Measurements from ENCODE around the gene PA2G4. TPM values are rescaled to one million over a fixed set of nuclear protein-coding genes. Genes with fewer than 3 reads are reported as not detected.

Gene PA2G4
- total RNA-seq, 1 experiment from 2014 or later, result 233 TPM

DNA sequence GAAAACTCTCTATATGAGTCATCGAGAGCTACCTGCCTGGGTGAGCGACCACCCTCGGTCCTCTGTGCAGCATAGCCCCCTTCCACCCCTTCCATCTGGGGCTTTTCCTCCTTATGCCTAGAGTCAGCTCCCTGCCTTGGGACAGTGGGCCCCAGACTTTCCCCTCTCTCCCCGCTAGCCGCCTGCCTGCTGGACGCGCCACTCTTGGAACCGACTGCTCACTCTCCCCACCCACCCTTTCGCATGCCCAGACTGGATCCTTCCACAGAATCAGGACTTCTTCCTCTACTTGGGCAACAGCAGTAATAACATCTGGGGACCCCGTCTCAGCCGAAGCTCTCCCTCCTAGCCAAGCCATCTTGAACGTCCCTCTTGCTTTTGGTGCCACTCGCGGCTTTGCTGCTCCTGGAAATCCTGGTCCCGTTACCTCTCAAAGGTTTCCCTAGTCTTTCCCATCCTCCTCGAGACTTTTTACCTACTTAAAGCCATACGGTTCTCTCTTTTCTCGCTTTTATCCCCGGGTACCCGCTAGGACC, 24.4 kb downstream of the PA2G4 start:
- no peaks in the 10 kb centered on the region for H3K27me3 Mint-ChIP-seq (ENCODE audit: unreplicated experiment)
- no peaks in the 10 kb centered on the region for H3K9me3 Mint-ChIP-seq (ENCODE audit: low read depth, unreplicated experiment)
- no peak for TF ChIP-seq CTCF (IDR thresholded peaks at IDR 0.05; ENCODE audit: unreplicated experiment)
- no TSS peak for BruUV-seq (replicated peaks)
- H3K4me3 Mint-ChIP-seq (ENCODE audit: low read depth, unreplicated experiment), result peak overlapping the region; percentile 98
- DNase-seq, result no peak
- H3K36me3 Mint-ChIP-seq (ENCODE audit: insufficient read depth, unreplicated experiment), result peaks cover 62% of the 10 kb centered on the region
- peak overlapping the region; percentile 72 for H3K27ac Mint-ChIP-seq (ENCODE audit: unreplicated experiment)
- CTCF ChIA-PET, result interaction anchor here (0.6 to 4.8 kb wide), 11 partner anchors 10 to 1012 kb away, joined by 3 to 25 read pairs (median 4); partner anchors contain the start of genes ANKRD52, MYL6B, RNF41 and SMARCC2
- intact Hi-C loops (cut with micrococcal nuclease; ENCODE audit: unreplicated experiment), result loop anchor here (10.0 kb wide), 1 partner anchor 336 kb away; the partner anchor contains the start of gene SPRYD4
- peaks cover 35% of the 10 kb centered on the region for H3K4me1 Mint-ChIP-seq (ENCODE audit: low read depth, unreplicated experiment)

DNA sequence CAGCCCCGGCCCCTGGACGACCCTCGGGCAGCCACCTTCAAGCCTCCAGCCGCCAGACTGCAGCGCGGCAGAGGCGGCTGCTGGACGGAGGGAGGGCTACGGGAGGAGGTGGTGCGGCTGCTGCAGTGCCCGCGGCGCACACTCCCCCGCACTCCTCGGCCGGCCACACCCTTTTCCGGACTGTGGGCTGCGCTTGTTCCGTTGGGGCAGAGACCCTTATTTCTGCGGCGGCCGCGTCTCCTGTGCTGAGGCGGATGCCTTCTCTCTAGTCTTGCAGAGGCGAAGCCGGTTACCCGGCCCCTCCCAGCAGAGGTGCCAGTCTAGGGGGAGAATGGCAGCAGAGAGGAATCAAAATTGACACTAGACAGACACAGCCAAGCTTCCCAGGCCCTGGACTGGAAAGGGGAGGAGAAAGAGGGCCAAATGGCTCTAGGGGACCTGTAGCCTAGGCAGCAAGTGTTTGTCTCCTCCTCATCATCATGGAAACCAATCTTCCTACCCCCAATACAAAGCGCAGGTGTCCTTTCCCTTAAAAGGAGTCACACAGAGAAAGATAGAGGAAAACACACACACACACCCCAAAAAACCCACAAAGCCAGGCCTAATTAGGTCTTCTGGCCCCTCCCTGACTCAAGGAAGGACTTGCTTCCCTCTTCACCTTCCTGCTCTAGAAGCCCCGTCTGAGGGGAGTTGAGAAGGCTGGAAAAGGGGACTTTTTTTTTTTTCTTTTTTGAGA, 25.0 kb downstream of the PA2G4 start:
- no peaks in the 10 kb centered on the region for H3K27me3 Mint-ChIP-seq (ENCODE audit: unreplicated experiment)
- peaks cover 35% of the 10 kb centered on the region for H3K4me1 Mint-ChIP-seq (ENCODE audit: low read depth, unreplicated experiment)
- peak overlapping the region; percentile 98 for H3K4me3 Mint-ChIP-seq (ENCODE audit: low read depth, unreplicated experiment)
- CTCF ChIA-PET, result interaction anchor here (0.6 to 4.8 kb wide), 4 partner anchors 22 to 1012 kb away, joined by 3 to 25 read pairs (median 12); partner anchors contain the start of genes RNF41 and SMARCC2
- H3K9me3 Mint-ChIP-seq (ENCODE audit: low read depth, unreplicated experiment), result no peaks in the 10 kb centered on the region
- DNase-seq, result peak; percentile 56
- no peak for TF ChIP-seq CTCF (IDR thresholded peaks at IDR 0.05; ENCODE audit: unreplicated experiment)
- peak overlapping the region; percentile 72 for H3K27ac Mint-ChIP-seq (ENCODE audit: unreplicated experiment)
- BruUV-seq (replicated peaks), result no TSS peak
- H3K36me3 Mint-ChIP-seq (ENCODE audit: insufficient read depth, unreplicated experiment), result peaks cover 61% of the 10 kb centered on the region
- intact Hi-C loops (cut with micrococcal nuclease; ENCODE audit: unreplicated experiment), result loop anchor here (10.0 kb wide), 1 partner anchor 335 kb away; the partner anchor contains the start of gene SPRYD4

GRCh38 chr12:56129942-56130495, 25.7 kb downstream of the PA2G4 start:
- no peaks in the 10 kb centered on the region for H3K9me3 Mint-ChIP-seq (ENCODE audit: low read depth, unreplicated experiment)
- CTCF ChIA-PET, result interaction anchor here (4.8 kb wide), 1 partner anchor 91 kb away, joined by 25 read pairs; the partner anchor contains the start of gene RNF41
- H3K27me3 Mint-ChIP-seq (ENCODE audit: unreplicated experiment), result no peaks in the 10 kb centered on the region
- BruUV-seq (replicated peaks), result no TSS peak
- DNase-seq, result no peak
- peaks cover 35% of the 10 kb centered on the region for H3K4me1 Mint-ChIP-seq (ENCODE audit: low read depth, unreplicated experiment)
- peaks cover 64% of the 10 kb centered on the region for H3K36me3 Mint-ChIP-seq (ENCODE audit: insufficient read depth, unreplicated experiment)
- intact Hi-C loops (cut with micrococcal nuclease; ENCODE audit: unreplicated experiment), result loop anchor here (10.0 kb wide), 1 partner anchor 335 kb away; the partner anchor contains the start of gene SPRYD4
- H3K27ac Mint-ChIP-seq (ENCODE audit: unreplicated experiment), result peak overlapping the region; percentile 26
- H3K4me3 Mint-ChIP-seq (ENCODE audit: low read depth, unreplicated experiment), result peak overlapping the region; percentile 98
- TF ChIP-seq CTCF (IDR thresholded peaks at IDR 0.05; ENCODE audit: unreplicated experiment), result no peak

GRCh38 chr12:56130876-56131275, 26.5 kb downstream of the PA2G4 start:
- no TSS peak for BruUV-seq (replicated peaks)
- Mint-ChIP-seq H3K36me3 (ENCODE audit: insufficient read depth, unreplicated experiment) (peaks cover 67% of the 10 kb centered on the region), H3K27me3 (ENCODE audit: unreplicated experiment) (no peaks in the 10 kb centered on the region), H3K4me3 (ENCODE audit: low read depth, unreplicated experiment) (no peak overlapping the region), H3K4me1 (ENCODE audit: low read depth, unreplicated experiment) (peaks cover 34% of the 10 kb centered on the region), H3K9me3 (ENCODE audit: low read depth, unreplicated experiment) (no peaks in the 10 kb centered on the region), H3K27ac (ENCODE audit: unreplicated experiment) (peak overlapping the region; percentile 24)
- intact Hi-C loops (cut with micrococcal nuclease; ENCODE audit: unreplicated experiment), result no loop called here
- no peak for DNase-seq
- CTCF ChIA-PET, result interaction anchor here (1.4 kb wide), 1 partner anchor 13 kb away, joined by 5 read pairs; the partner anchor contains the start of gene ZC3H10
- TF ChIP-seq CTCF (IDR thresholded peaks at IDR 0.05; ENCODE audit: unreplicated experiment), result no peak

Measured in Calu3 (cell line).